Ishikawa (cell line): Measurements from ENCODE around the gene NAT10.

ENCODE experiments used
- CEBPB ChIP-seq: IDR thresholded peaks from 2 replicates; pipeline ENCODE4 v1.6.1; 2012
- CREB1 ChIP-seq: IDR thresholded peaks from 2 replicates; pipeline ENCODE4 v1.6.1; 2012; ENCODE audit warnings: low read depth
- EGR1 ChIP-seq: IDR thresholded peaks from 2 replicates; pipeline ENCODE4 v1.6.1; 2012
- EP300 ChIP-seq: IDR thresholded peaks from 2 replicates; pipeline ENCODE4 v1.6.1; 2012; ENCODE audit warnings: borderline replicate concordance
- FOXM1 ChIP-seq: IDR thresholded peaks from 2 replicates; pipeline ENCODE4 v1.6.1; 2012; ENCODE audit warnings: low read depth, borderline replicate concordance
- MAX ChIP-seq: IDR thresholded peaks from 2 replicates; pipeline ENCODE4 v1.6.1; 2012
- NFIC ChIP-seq: IDR thresholded peaks from 2 replicates; pipeline ENCODE4 v1.6.1; 2012
- RAD21 ChIP-seq: IDR thresholded peaks from 2 replicates; pipeline ENCODE4 v1.6.1; 2012; ENCODE audit warnings: low read depth
- REST ChIP-seq: IDR thresholded peaks from 2 replicates; pipeline ENCODE4 v1.6.1; 2012; ENCODE audit warnings: low read depth, mild to moderate bottlenecking
- TAF1 ChIP-seq: IDR thresholded peaks from 2 replicates; pipeline ENCODE4 v1.6.1; 2012; ENCODE audit warnings: low read depth, mild to moderate bottlenecking
- TCF12 ChIP-seq: IDR thresholded peaks from 2 replicates; pipeline ENCODE4 v1.6.1; 2012; ENCODE audit warnings: low read depth
- USF1 ChIP-seq: IDR thresholded peaks from 2 replicates; pipeline ENCODE4 v1.6.1; 2012
- YY1 ChIP-seq: IDR thresholded peaks from 2 replicates; pipeline ENCODE4 v1.6.1; 2012; ENCODE audit warnings: low read depth

GRCh38 chr11:34067383-34068065 lies 37.9 kb upstream of the NAT10 start:
- no peak for TF ChIP-seq REST
- TF ChIP-seq NFIC, result no peak
- TF ChIP-seq EP300, result no peak
- TF ChIP-seq TCF12, result no peak
- TF ChIP-seq FOXM1, result no peak
- TF ChIP-seq CREB1, result no peak
- TF ChIP-seq RAD21, result no peak
- TF ChIP-seq YY1, result no peak
- no peak for TF ChIP-seq TAF1
- no peak for TF ChIP-seq CEBPB
- TF ChIP-seq EGR1, result no peak
- TF ChIP-seq USF1, result no peak
- no peak for TF ChIP-seq MAX
